Measurements from ENCODE around the gene RYR1. TPM values are rescaled to one million over a fixed set of nuclear protein-coding genes. Genes with fewer than 3 reads are reported as not detected.

RYR1 gene
- total and polyA plus RNA-seq, 2 of the 13 experiments (the other 11 are each of a cell fraction or from before 2014, with no cell fraction given), result 0.03 TPM; not detected in 1

GRCh38 chr19:38425810-38426466, 7.6 kb upstream of the RYR1 start, which contains the start of gene RASGRP4:
Gene RASGRP4 (minus strand): TSS chr19:38426219. CDS start chr19:38426091, 128 bp downstream.
- Histone ChIP-seq H3K79me2 (ENCODE audit: insufficient read depth, low read length) (no peaks in the 10 kb centered on the region), H4K20me1 (ENCODE audit: insufficient read depth, low read length) (no peaks in the 10 kb centered on the region), H3K9me3 (ENCODE audit: low read length) (no peaks in the 10 kb centered on the region), H3K4me3 (replicated peaks in 1 of 3; ENCODE audit: insufficient read depth in 1 of 3, low read depth in 2 of 3, low read length in 3 of 3) (no peak within 1 kb of the TSS), H3K36me3 (replicated peaks in 1 of 2; ENCODE audit: control insufficient read depth in 1 of 2, insufficient read depth in 2 of 2, low read length in 2 of 2) (no peaks in the 10 kb centered on the region), H3K9ac (ENCODE audit: insufficient read depth, low read depth, low read length) (no peak within 1 kb of the TSS), H3K4me2 (ENCODE audit: low read depth, low read length) (no peak within 1 kb of the TSS), H2AFZ (ENCODE audit: low read length) (no peak within 1 kb of the TSS), H3K27me3 (ENCODE audit: control insufficient read depth in 1 of 2, insufficient read depth in 2 of 2, low read length in 2 of 2) (peaks cover under 1 to 16% of the 10 kb centered on the region in 2 experiments; a peak in 3 of 5 replicates), H3K27ac (ENCODE audit: extremely low read length, insufficient read depth, low read length) (no peak within 1 kb of the TSS), H3K4me1 (ENCODE audit: insufficient read depth, low read length) (no peaks in the 10 kb centered on the region)
- in situ Hi-C loops (cut with HindIII; ENCODE audit: extremely low pct_ligation_motif_present, low pct_unique_long_range_greater_than_20kb) (no loop called here), intact Hi-C loops (cut with micrococcal nuclease; ENCODE audit: unreplicated experiment) (no loop called here)
- CTCF ChIA-PET (ENCODE audit: low intra/inter-chr PET ratio, low total read pairs), result no interaction called here
- WGBS (ENCODE audit: low lambda C conversion rate), result 54% methylated on average over 18 of the region's 20 CpGs
- FAIRE-seq (no peak), DNase-seq (ENCODE audit: low spot score) (no peak), ATAC-seq (no peak; the same call in 2 of the 3 replicates)
- no TSS peak for BruUV-seq (replicated peaks)
- POLR2A ChIA-PET, result no interaction called here
- TF ChIP-seq THAP7 (CRISPR knock-in tag; IDR thresholded peaks at IDR 0.05) (no peak), DDIT3 (CRISPR knock-in tag; IDR thresholded peaks at IDR 0.05) (no peak), MYNN (CRISPR knock-in tag; IDR thresholded peaks at IDR 0.05; ENCODE audit: low read depth) (no peak), CCAR2 (optimal IDR thresholded peaks at IDR 0.05; ENCODE audit: low read depth, low read length) (no peak), ZNF710 (CRISPR knock-in tag; IDR thresholded peaks at IDR 0.05; ENCODE audit: borderline replicate concordance) (no peak), ZNF7 (CRISPR knock-in tag; IDR thresholded peaks at IDR 0.05) (no peak), ZKSCAN5 (CRISPR knock-in tag; IDR thresholded peaks at IDR 0.05) (no peak), HMGA1 (CRISPR knock-in tag; conservative IDR thresholded peaks at IDR 0.05) (no peak), NFYB (CRISPR knock-in tag; IDR thresholded peaks at IDR 0.05) (no peak), ZNF646 (CRISPR knock-in tag; IDR thresholded peaks at IDR 0.05) (no peak), ZNF546 (CRISPR knock-in tag; conservative IDR thresholded peaks at IDR 0.05) (no peak)
